ENCODE results near the gene OVAAL.

OVAAL gene

DNA sequence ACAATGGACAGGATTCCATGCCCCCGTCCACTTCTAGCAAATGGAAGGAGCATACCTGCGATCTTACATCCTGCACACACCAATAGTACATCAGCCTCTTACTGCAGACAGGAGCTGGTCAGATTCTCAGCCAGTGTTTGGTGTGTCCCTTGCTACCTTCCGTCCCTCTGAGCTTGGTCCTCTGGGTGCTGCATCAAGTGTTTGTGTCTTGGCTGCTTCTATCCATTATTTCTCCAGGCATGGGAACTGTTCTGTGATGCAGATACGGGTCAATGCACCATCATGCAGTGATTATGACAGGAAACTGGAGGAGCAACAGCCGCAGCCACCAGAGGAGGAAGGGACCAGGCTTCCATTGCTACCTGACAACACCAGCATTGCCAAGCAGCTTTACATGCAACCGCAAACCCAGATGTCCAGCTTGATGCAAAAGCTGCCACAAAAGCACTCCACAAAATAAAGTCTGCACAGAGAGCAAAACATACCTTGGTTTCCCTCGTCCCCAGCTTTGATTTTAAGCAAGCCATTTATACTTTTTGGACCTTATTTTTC lies 21.9 kb upstream of the OVAAL start:
- POLR2A ChIA-PET (ENCODE audit: low non-redundant PET): interaction anchor here (0.5 kb wide), 1 partner anchor 539 kb away, joined by 3 read pairs; no protein-coding TSS in a partner anchor
- no peak overlapping the region for H3K27ac ChIP-seq
- DNase-seq (ENCODE audit: low spot score): no peak
- CTCF ChIA-PET: interaction anchor here (0.6 to 1.1 kb wide), 2 partner anchors 323 to 345 kb away, joined by 3 to 5 read pairs; no protein-coding TSS in a partner anchor
- TF ChIP-seq, protein P1, sequence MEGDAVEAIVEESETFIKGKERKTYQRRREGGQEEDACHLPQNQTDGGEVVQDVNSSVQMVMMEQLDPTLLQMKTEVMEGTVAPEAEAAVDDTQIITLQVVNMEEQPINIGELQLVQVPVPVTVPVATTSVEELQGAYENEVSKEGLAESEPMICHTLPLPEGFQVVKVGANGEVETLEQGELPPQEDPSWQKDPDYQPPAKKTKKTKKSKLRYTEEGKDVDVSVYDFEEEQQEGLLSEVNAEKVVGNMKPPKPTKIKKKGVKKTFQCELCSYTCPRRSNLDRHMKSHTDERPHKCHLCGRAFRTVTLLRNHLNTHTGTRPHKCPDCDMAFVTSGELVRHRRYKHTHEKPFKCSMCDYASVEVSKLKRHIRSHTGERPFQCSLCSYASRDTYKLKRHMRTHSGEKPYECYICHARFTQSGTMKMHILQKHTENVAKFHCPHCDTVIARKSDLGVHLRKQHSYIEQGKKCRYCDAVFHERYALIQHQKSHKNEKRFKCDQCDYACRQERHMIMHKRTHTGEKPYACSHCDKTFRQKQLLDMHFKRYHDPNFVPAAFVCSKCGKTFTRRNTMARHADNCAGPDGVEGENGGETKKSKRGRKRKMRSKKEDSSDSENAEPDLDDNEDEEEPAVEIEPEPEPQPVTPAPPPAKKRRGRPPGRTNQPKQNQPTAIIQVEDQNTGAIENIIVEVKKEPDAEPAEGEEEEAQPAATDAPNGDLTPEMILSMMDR (conservative IDR thresholded peaks at IDR 0.05; ENCODE audit: low read depth): no peak

DNA sequence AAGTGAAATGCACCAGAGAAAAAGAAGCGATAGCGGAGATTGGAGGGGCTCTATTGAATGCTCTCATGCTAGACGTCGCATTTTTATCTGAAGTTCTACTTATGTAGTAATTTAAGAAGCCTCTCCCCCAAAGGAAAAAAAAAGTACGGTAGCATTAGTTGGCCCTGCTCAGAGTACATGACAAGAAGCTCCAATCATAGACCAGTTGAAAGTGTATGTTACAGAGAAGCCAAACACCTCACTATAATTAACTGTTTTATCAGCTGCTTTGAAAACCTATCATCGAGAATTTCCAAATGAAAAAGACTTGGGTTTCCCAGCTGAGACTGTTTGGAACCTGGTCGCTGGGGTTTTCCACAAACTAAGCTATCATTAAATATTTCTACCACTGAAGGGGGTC lies 19.6 kb upstream of the OVAAL start:
- no peak for DNase-seq (ENCODE audit: low spot score)
- H3K27ac ChIP-seq: no peak overlapping the region
- POLR2A ChIA-PET (ENCODE audit: low non-redundant PET): interaction anchor here (0.6 kb wide), 1 partner anchor 39 kb away, joined by 6 read pairs; no protein-coding TSS in a partner anchor
- TF ChIP-seq, protein P1 (conservative IDR thresholded peaks at IDR 0.05; ENCODE audit: low read depth): no peak
- CTCF ChIA-PET: no interaction called here

DNA sequence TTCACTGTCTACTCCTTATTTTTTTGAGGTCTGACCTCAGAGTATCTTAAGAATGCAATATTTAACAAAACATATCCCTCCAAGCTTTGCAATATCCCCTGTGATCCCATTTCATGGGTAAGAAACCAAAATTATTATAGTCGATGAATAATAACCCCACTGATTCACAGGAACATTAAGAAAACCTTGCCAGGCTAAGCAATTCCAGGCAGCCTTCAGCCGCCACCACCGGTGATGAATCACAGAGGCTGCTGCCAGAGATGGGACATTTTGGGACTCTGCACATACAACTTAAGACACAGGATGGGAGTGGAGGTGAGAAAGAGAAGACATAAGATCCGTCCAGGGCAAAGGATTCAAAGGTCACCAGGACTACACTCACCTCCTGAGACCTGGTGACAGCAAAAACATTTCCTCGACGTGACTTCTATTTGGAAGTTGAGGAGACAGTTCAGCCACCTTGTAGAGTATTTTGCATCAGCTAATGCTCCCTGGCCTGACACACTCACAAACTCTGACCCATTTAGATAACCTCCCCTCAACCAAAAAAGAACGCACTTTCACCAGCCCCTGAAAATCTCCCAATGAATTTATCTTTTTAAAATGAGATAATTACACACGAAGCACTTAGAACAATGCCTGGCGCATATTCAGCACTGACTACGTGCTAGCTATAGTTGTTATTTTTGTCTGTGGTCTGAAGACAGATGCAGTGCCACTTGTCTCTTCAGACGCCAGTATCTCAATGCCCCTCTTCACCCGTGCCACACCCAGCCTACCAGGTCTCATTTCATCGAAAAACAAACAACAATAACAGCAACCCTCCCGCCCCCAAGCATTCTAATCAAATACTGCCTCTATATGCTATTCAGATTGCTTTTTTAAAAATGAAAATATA lies 17.8 kb upstream of the OVAAL start:
- no peak for DNase-seq (ENCODE audit: low spot score)
- TF ChIP-seq, protein P1 (conservative IDR thresholded peaks at IDR 0.05; ENCODE audit: low read depth): no peak
- H3K27ac ChIP-seq: no peak overlapping the region
- ChIA-PET CTCF (interaction anchor here (0.6 kb wide), 1 partner anchor 10 kb away, joined by 7 read pairs; no protein-coding TSS in a partner anchor), POLR2A (ENCODE audit: low non-redundant PET) (no interaction called here)

DNA sequence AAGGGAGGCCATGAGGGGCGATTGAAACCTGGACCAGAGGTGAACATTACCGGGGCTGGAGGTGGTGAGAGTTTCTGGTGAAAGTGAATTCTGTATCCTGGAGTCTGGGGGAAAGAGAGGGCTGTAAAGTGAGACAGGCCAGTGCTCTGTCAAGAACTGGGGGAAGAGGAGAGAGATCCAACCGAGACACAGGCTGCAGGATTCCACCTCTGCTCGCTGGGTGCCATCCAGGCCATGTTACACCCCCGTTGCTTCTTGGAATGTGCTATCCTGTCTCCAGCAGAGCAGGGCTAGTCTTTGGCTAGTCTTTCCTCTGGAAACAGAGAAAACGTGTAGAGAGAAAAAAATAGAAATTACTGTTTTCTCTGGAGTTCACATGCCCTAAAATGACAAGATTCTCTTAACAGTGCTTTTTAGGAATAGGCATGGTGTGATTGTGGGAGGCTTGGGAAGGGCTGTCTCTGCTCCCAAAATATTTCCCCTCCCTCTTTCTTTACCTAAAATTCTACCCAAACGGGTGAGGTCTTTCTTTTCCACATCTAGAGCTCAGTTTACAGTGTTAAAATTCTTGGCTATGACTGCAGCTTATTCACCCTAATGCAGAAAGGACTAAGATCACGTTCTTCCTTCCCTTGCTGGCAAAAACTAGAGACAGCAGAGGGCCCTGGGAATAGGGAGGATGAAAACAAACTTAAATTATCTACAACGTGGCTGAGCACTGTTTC lies 16.5 kb upstream of the OVAAL start:
- TF ChIP-seq, protein P1 (conservative IDR thresholded peaks at IDR 0.05; ENCODE audit: low read depth): no peak
- CTCF ChIA-PET: interaction anchor here (0.8 kb wide), 1 partner anchor 213 kb away, joined by 3 read pairs; no protein-coding TSS in a partner anchor
- no peak overlapping the region for H3K27ac ChIP-seq
- no peak for DNase-seq (ENCODE audit: low spot score)
- POLR2A ChIA-PET (ENCODE audit: low non-redundant PET): no interaction called here

DNA sequence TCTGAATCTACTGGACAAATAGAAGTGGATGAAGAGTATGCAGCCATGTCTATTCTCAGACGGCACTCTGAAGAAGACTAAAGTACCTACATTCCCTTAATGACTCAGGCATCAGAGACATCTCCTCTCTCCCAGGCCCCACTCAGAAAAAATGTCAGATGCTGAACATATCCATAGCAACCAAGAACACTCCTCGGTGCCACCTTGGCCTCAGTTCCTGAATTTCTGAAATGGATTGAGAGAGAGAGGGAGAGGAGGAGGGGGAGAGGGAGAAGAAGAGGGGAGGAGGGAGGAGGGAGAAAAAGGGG lies 16.0 kb upstream of the OVAAL start:
- ChIA-PET POLR2A (ENCODE audit: low non-redundant PET) (no interaction called here), CTCF (interaction anchor here (0.8 kb wide), 1 partner anchor 212 kb away, joined by 3 read pairs; no protein-coding TSS in a partner anchor)
- DNase-seq (ENCODE audit: low spot score): no peak
- no peak overlapping the region for H3K27ac ChIP-seq
- TF ChIP-seq, protein P1 (conservative IDR thresholded peaks at IDR 0.05; ENCODE audit: low read depth): no peak

DNA sequence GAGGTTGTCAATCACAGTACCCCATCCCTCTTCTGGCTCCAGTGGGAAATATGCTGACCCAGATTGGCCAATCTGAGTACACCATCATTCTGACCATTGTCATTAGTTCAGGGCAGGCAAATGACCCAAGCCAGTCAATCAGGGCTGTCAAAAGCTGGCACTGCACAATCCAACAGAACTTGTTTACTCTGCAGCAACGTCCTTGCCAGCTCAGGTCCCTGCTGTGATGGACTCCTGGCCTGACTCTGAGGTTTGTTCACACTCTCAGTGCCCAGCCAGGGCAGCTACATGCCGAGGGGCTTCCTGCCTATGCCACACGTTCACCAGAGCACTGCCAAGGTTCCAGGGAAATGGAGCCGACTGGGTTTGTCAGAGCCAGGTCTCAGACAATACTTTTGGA lies 14.7 kb upstream of the OVAAL start:
- TF ChIP-seq, protein P1 (conservative IDR thresholded peaks at IDR 0.05; ENCODE audit: low read depth): no peak
- no peak overlapping the region for H3K27ac ChIP-seq
- no peak for DNase-seq (ENCODE audit: low spot score)
- ChIA-PET POLR2A (ENCODE audit: low non-redundant PET) (no interaction called here), CTCF (interaction anchor here (0.6 kb wide), 1 partner anchor 466 kb away, joined by 3 read pairs; no protein-coding TSS in a partner anchor)

Data from RWPE1 (cell line).